ENCODE data around the gene KMO.
A peak's percentile ranks its signal among the peaks of the same experiment; 100 is the strongest.

KMO gene

DNA sequence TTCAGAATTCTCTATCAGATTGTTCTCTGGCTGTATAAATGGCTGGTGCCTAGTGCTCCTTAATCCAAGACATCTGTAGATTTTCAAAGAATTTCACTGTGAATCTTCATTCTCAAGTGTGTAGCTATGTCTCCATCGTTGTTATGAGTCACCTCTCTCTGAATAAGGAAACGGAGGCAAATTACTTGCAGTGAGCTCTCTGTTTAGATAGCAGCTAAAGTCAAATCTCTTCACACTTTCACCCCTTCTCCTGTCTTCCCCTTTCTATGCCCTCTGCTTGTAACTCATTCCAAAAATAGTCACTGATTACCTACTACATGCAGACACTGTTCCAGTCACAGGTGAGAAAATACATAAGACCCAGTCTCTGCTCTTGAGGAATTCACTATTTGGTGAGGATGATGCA lies 68.3 kb downstream of the KMO start:
- peaks cover 4% of the 10 kb centered on the region for H3K27me3 ChIP-seq (ENCODE audit: insufficient read depth, low read depth, severe bottlenecking)
- H3K27ac ChIP-seq = no peak overlapping the region
- no peaks in the 10 kb centered on the region for H3K9me3 ChIP-seq (ENCODE audit: severe bottlenecking)
- no peak for DNase-seq
- H3K4me3 ChIP-seq (ENCODE audit: low read depth, low read length) = no peak overlapping the region
- TF ChIP-seq, protein P1, sequence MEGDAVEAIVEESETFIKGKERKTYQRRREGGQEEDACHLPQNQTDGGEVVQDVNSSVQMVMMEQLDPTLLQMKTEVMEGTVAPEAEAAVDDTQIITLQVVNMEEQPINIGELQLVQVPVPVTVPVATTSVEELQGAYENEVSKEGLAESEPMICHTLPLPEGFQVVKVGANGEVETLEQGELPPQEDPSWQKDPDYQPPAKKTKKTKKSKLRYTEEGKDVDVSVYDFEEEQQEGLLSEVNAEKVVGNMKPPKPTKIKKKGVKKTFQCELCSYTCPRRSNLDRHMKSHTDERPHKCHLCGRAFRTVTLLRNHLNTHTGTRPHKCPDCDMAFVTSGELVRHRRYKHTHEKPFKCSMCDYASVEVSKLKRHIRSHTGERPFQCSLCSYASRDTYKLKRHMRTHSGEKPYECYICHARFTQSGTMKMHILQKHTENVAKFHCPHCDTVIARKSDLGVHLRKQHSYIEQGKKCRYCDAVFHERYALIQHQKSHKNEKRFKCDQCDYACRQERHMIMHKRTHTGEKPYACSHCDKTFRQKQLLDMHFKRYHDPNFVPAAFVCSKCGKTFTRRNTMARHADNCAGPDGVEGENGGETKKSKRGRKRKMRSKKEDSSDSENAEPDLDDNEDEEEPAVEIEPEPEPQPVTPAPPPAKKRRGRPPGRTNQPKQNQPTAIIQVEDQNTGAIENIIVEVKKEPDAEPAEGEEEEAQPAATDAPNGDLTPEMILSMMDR (IDR thresholded peaks at IDR 0.05; ENCODE audit: low read depth, low read length) = no peak
- no peaks in the 10 kb centered on the region for H3K36me3 ChIP-seq

DNA sequence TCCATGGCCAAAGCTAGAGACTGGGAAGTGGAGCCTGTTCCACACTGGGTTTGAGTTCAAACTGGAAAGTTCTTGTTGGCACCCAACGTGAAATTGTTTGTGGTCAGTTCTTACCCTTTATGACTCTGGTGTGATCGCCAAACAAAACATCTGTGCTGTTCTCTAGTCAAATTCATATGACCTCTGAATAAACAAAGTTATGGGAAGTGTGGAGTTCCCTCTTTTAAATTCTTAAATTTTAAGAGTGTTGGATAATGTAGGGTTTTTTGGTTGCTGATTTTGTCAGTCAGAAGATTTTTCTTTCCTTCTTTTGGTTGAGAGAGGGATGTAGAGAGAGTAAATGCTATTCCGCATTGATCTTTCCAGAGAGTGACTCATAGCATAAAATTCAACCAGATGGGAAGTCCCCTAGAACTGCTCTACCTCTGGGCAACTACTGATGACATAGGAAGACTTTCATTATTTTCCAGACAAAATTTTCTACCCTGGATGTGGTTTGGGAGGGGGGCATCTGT lies 71.6 kb downstream of the KMO start:
- DNase-seq = no peak
- H3K27me3 ChIP-seq (ENCODE audit: insufficient read depth, low read depth, severe bottlenecking) = peaks cover 4% of the 10 kb centered on the region
- H3K4me3 ChIP-seq (ENCODE audit: low read depth, low read length) = no peak overlapping the region
- TF ChIP-seq, protein P1 (IDR thresholded peaks at IDR 0.05; ENCODE audit: low read depth, low read length) = no peak
- no peaks in the 10 kb centered on the region for H3K9me3 ChIP-seq (ENCODE audit: severe bottlenecking)
- no peak overlapping the region for H3K27ac ChIP-seq
- no peaks in the 10 kb centered on the region for H3K36me3 ChIP-seq

DNA sequence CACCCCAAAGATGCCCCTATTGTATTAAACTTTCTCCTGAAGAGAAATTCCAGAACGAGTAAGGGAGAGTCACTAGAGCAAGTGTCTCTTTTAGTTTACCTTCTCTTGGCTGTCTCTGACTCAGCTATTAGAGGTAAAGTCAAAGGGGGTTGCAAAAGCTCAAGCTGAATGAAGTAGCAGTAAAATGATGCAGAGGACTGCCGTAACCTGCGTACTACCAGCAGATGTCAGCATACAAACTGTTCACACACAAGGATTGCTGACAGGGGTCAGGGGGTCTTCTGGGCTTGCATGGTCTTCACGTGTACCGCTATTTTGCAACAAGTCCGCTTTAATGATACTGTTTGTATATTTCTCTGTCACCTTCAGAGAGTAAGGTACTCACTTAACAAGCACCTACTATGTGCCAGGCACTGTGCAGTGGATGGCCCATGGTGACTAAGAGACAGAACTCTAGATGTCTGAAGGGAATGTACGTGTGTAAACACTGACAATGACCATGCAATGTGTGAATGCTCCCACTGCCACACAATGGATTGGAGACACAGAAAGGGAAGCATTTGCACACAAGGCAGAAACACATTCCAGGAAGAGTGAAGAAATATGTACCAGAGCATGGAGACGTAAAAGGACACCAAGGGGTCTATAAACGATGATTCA lies 73.1 kb downstream of the KMO start:
- peaks cover 10% of the 10 kb centered on the region for H3K27me3 ChIP-seq (ENCODE audit: insufficient read depth, low read depth, severe bottlenecking)
- no peaks in the 10 kb centered on the region for H3K36me3 ChIP-seq
- no peaks in the 10 kb centered on the region for H3K9me3 ChIP-seq (ENCODE audit: severe bottlenecking)
- no peak overlapping the region for H3K27ac ChIP-seq
- DNase-seq = peak; percentile 31
- H3K4me3 ChIP-seq (ENCODE audit: low read depth, low read length) = no peak overlapping the region
- TF ChIP-seq, protein P1 (IDR thresholded peaks at IDR 0.05; ENCODE audit: low read depth, low read length) = peak; percentile 75

DNA sequence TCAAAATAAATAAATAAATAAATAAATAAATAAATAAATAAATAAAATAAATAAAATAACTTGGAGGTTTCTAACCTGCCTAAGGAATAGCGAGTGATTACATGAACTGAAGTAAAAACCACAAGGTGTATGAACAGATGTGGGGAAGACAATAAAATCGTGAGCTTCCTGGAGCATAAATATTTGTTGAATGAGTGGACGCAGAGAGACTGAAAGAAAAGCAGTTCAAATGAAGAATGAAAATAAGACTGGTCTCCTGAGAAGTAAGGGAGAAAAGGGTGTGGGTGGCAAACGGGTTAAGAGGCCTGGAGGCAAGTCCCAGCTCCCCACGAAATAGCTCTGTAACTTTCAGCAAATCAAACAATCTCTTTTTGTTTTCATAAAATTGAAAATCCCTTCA lies 74.4 kb downstream of the KMO start:
- DNase-seq = no peak
- TF ChIP-seq, protein P1 (IDR thresholded peaks at IDR 0.05; ENCODE audit: low read depth, low read length) = no peak
- H3K4me3 ChIP-seq (ENCODE audit: low read depth, low read length) = no peak overlapping the region
- H3K27ac ChIP-seq = no peak overlapping the region
- H3K27me3 ChIP-seq (ENCODE audit: insufficient read depth, low read depth, severe bottlenecking) = peaks cover 6% of the 10 kb centered on the region
- no peaks in the 10 kb centered on the region for H3K36me3 ChIP-seq
- no peaks in the 10 kb centered on the region for H3K9me3 ChIP-seq (ENCODE audit: severe bottlenecking)

DNA sequence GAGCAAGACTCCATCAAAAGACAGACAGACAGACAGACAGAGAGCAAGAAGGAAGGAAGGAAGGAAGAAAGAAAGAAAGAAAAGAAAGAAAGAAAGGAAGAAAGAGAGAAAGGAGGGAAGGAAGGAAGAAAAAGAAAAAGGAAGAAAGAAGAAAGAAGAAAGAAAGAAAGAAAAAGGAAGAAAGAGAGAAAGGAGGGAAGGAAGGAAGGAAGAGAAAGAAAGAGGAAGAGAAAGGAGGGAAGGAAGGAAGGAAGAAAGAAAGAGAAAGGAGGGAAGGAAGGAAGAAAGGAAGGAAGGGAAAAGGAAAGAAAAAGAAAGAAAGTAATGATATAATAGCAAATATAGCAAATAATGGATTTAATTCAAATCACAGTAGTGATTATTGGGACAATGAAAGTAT lies 75.3 kb downstream of the KMO start:
- no peaks in the 10 kb centered on the region for H3K9me3 ChIP-seq (ENCODE audit: severe bottlenecking)

More for the DNA sequence above, 75.3 kb downstream of the KMO start:
- TF ChIP-seq, protein P1 (IDR thresholded peaks at IDR 0.05; ENCODE audit: low read depth, low read length) = no peak
- H3K36me3 ChIP-seq = no peaks in the 10 kb centered on the region
- H3K27me3 ChIP-seq (ENCODE audit: insufficient read depth, low read depth, severe bottlenecking) = peaks cover 6% of the 10 kb centered on the region
- no peak for DNase-seq
- H3K4me3 ChIP-seq (ENCODE audit: low read depth, low read length) = no peak overlapping the region
- H3K27ac ChIP-seq = no peak overlapping the region
